H1 (cell line): ENCODE results near the gene GLIPR1. TPM values are rescaled to one million over a fixed set of nuclear protein-coding genes. Genes with fewer than 3 reads are reported as not detected.

Source experiments
- CEBPB ChIP-seq: IDR thresholded peaks from 2 replicates; pipeline ENCODE4 v1.6.1; 2012; ENCODE audit warnings: low read depth, low read length
- JUND ChIP-seq: IDR thresholded peaks from 2 replicates; pipeline ENCODE4 v1.6.1; 2011; ENCODE audit warnings: mild to moderate bottlenecking, improper control_type of control experiment, low read length
- MAFK ChIP-seq: IDR thresholded peaks from 2 replicates; pipeline ENCODE4 v1.6.1; 2012; ENCODE audit warnings: low read depth, mild to moderate bottlenecking, improper control_type of control experiment, low read length
- TAF7 ChIP-seq: optimal IDR thresholded peaks from 2 replicates; pipeline ENCODE3; 2011; ENCODE audit warnings: low read depth, mild to moderate bottlenecking, inconsistent platforms, low read length, moderate library complexity, borderline replicate concordance
- polyA plus RNA-seq, 7 experiments: library from polyadenylated mRNA; depleted of rRNA in 3 of 7; stranded (reverse) in 5 of 7; unstranded in 2 of 7; fragments of >200 nt in 5 of 7; fragments of 200-250 nt in 2 of 7; gene quantifications; 1 replicate in 5 of 7; 2 replicates in 1 of 7; 4 replicates in 1 of 7; pipeline versions ENCODE4 v1.2.1 to v1.2.3, GENCODE V29; 2011 to 2013; ENCODE audit warnings: missing spikeins in 2 of 7, mixed read lengths in 2 of 7
- total RNA-seq: library from RNA; stranded (reverse); fragmentation: NEBNext Ultra II Directional; extraction: Animal tissue kit (Norgen Biotek cat#: 25700); gene quantifications from 2 replicates; pipeline ENCODE4 v1.2.1, GENCODE V29; 2021

The GLIPR1 gene
- total and polyA plus RNA-seq, 2 of the 8 experiments (the other 6 are each of a cell fraction or from before 2014, with no cell fraction given): 0.23 to 1.5 TPM

DNA sequence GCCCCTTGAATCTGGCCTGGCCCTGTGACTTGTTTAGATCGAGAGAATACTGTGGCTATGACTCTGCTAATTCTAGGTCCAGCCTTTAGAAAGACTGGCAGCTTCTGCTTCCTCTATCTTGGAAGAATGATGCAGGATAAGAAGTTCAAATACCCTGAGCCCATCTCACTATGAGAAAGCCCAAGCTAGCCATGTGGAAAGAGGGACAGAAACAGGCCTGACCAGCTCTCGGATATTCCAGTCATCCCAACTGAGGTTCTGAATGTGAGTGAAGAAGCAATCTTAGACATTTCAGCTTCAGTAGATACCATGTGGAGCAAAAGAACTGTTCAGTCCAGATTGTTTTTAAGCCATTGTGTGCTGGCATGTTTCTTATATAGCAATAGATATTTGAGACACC is 48.1 kb downstream of the GLIPR1 start (continued):
- no peak for TF ChIP-seq CEBPB
- no peak for TF ChIP-seq TAF7
- no peak for TF ChIP-seq JUND
- no peak for TF ChIP-seq MAFK
